GM18508 (cell line): Measurements from ENCODE around the gene SH3RF3.

Source experiments
- ATAC-seq: cut with Tn5 transposase; IDR thresholded peaks from one replicate; pipeline ENCODE4 v1.9.1; 2021; ENCODE audit warnings: moderate number of reproducible peaks; ENCODE audit not compliant: insufficient read depth, unreplicated experiment

SH3RF3 gene

GRCh38 chr2:109255654-109256053, 126.6 kb downstream of the SH3RF3 start:
- no peak for ATAC-seq

GRCh38 chr2:109256111-109256510, 127.1 kb downstream of the SH3RF3 start:
- no peak for ATAC-seq

- no peak for ATAC-seq
Measured at GRCh38 chr2:109256921-109257320, 127.9 kb downstream of the SH3RF3 start.

GRCh38 chr2:109257653-109258052, 128.6 kb downstream of the SH3RF3 start:
- ATAC-seq: no peak

GRCh38 chr2:109258376-109258775, 129.4 kb downstream of the SH3RF3 start:
- no peak for ATAC-seq

- no peak for ATAC-seq
Measured at GRCh38 chr2:109258905-109259540, 130.0 kb downstream of the SH3RF3 start.

- ATAC-seq: no peak
Measured at GRCh38 chr2:109259671-109260070, 130.7 kb downstream of the SH3RF3 start.

- no peak for ATAC-seq
Measured at GRCh38 chr2:109260116-109260855, 131.3 kb downstream of the SH3RF3 start.

GRCh38 chr2:109260886-109261700, 132.1 kb downstream of the SH3RF3 start:
- no peak for ATAC-seq

- ATAC-seq: no peak
Measured at GRCh38 chr2:109261906-109262631, 133.1 kb downstream of the SH3RF3 start.

- no peak for ATAC-seq
Measured at GRCh38 chr2:109264595-109265328, 135.8 kb downstream of the SH3RF3 start.

- no peak for ATAC-seq
Measured at GRCh38 chr2:109265369-109265768, 136.4 kb downstream of the SH3RF3 start.

- ATAC-seq: no peak
Measured at GRCh38 chr2:109265953-109266352, 136.9 kb downstream of the SH3RF3 start.

GRCh38 chr2:109266496-109266895, 137.5 kb downstream of the SH3RF3 start:
- no peak for ATAC-seq

GRCh38 chr2:109266998-109267854, 138.2 kb downstream of the SH3RF3 start:
- ATAC-seq: no peak

- ATAC-seq: no peak
Measured at GRCh38 chr2:109268916-109269315, 139.9 kb downstream of the SH3RF3 start.

GRCh38 chr2:109269706-109270504, 140.9 kb downstream of the SH3RF3 start:
- ATAC-seq: no peak
